Epithelial cell of esophagus (primary cell): ENCODE measurements around the gene POU6F1.
"Not testable (repeated sequence)": the region's sequence is repeated elsewhere in the genome, so short reads cannot be mapped to it uniquely, and the experiment has no call there.

Source experiments
- DNase-seq: peaks from one replicate; pipeline ENCODE4 v3.0.0; 2010; ENCODE audit warnings: low read depth
- H3K4me3 ChIP-seq: 2 replicates; pipeline ENCODE4 v1.5.1; 2011; ENCODE audit warnings: mild to moderate bottlenecking, low read length, control low read depth
- CTCF ChIP-seq: IDR thresholded peaks from 2 replicates; pipeline ENCODE4 v1.5.1; 2011; ENCODE audit warnings: low read depth, mild to moderate bottlenecking, low read length, control low read depth, inconsistent platforms; ENCODE audit not compliant: insufficient read depth; ENCODE audit errors: missing control alignments

The POU6F1 gene

GRCh38 chr12:51229116-51229809 lies 11.4 kb upstream of the POU6F1 start:
- no peak for TF ChIP-seq CTCF
- H3K4me3 ChIP-seq = no peak overlapping the region
- no peak for DNase-seq

- TF ChIP-seq CTCF = no peak
- H3K4me3 ChIP-seq = no peak overlapping the region
- DNase-seq = no peak
These were observed 10.1 kb upstream of the POU6F1 start for GRCh38 chr12:51227962-51228361.

- not testable (repeated sequence) for H3K4me3 ChIP-seq, DNase-seq
These were observed 9.2 kb upstream of the POU6F1 start for GRCh38 chr12:51227112-51227511.

GRCh38 chr12:51225771-51226170 lies 7.9 kb upstream of the POU6F1 start:
- no peak overlapping the region for H3K4me3 ChIP-seq
- no peak for TF ChIP-seq CTCF
- DNase-seq = no peak

- H3K4me3 ChIP-seq = no peak overlapping the region
- no peak for TF ChIP-seq CTCF
- no peak for DNase-seq
These were observed 7.4 kb upstream of the POU6F1 start for GRCh38 chr12:51225234-51225633.

- no peak for DNase-seq
- no peak for TF ChIP-seq CTCF
- no peak overlapping the region for H3K4me3 ChIP-seq
These were observed 6.8 kb upstream of the POU6F1 start for GRCh38 chr12:51224625-51225024.

- no peak for DNase-seq
- TF ChIP-seq CTCF = no peak
- H3K4me3 ChIP-seq = no peak overlapping the region
These were observed 4.6 kb upstream of the POU6F1 start for GRCh38 chr12:51222461-51222860.

- H3K4me3 ChIP-seq, DNase-seq: not testable (repeated sequence)
These were observed 2.0 kb upstream of the POU6F1 start for GRCh38 chr12:51219857-51220256.
